Measurements from ENCODE around the gene LYL1.

The LYL1 gene

DNA sequence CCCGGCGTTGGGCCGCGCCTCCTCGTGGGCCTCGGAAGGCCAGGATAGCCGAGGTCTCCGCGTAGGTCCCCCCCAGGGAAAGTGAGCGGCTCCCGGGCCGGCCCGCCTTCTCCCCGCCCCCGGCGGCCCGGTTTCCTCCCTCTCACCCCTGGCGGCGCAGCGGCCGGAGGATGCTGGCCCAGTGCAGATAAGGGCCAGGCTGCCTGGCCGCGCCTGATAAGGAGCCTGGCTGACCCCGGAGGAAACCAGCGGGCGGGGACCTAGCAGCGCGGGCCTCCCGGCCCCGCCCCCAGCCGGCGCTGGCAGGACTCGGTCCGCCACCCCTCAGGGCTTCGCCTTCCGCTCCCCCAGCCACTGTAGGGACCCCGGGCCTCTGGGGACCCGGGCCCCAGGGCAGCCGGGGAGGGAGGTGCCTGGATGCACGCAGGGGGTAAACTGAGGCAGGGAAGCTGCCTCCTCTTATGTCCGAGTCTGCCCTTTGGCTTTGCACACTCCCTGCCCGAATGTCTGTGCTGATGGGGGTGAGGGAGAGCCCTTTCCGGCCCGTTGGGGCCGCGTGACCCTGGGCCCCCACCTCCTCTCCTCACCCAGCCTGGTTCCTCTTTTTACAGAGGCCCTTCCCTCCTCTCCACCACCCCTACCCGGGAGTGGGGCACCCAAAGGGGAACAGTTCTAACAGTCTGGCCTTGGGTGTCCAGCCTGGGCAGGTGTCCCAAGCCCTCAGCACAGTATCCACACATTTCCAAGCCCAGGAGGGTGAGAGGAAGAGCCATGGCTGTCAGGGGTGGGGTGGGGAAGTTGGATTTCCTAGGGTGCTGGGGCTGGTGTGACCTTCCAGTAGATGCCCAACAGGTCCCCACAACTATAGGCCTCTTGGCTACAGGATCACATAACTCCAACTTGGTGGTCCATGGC is at the start of gene LYL1:
Gene LYL1, minus strand, starts transcription at position 193 of the 915 bp plus-strand sequence. CDS start 1,687 bp downstream, outside the sequence.
- H3K4me3 ChIP-seq (replicated peaks; ENCODE audit: low read depth, low read length) = peak within 1 kb of the TSS; percentile 68
- peak; percentile 91 for DNase-seq (ENCODE audit: extremely low read depth, insufficient read length)
- TF ChIP-seq, protein P1, sequence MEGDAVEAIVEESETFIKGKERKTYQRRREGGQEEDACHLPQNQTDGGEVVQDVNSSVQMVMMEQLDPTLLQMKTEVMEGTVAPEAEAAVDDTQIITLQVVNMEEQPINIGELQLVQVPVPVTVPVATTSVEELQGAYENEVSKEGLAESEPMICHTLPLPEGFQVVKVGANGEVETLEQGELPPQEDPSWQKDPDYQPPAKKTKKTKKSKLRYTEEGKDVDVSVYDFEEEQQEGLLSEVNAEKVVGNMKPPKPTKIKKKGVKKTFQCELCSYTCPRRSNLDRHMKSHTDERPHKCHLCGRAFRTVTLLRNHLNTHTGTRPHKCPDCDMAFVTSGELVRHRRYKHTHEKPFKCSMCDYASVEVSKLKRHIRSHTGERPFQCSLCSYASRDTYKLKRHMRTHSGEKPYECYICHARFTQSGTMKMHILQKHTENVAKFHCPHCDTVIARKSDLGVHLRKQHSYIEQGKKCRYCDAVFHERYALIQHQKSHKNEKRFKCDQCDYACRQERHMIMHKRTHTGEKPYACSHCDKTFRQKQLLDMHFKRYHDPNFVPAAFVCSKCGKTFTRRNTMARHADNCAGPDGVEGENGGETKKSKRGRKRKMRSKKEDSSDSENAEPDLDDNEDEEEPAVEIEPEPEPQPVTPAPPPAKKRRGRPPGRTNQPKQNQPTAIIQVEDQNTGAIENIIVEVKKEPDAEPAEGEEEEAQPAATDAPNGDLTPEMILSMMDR (IDR thresholded peaks at IDR 0.05; ENCODE audit: insufficient read depth, low read length, poor library complexity, severe bottlenecking) = no peak
- peaks cover 2% of the 10 kb centered on the region; the same call in 1 of the 2 replicates for H3K36me3 ChIP-seq (ENCODE audit: control insufficient read depth, insufficient read depth, low read length)
- no peaks in the 10 kb centered on the region for H3K27me3 ChIP-seq (replicated peaks; ENCODE audit: control insufficient read depth, insufficient read depth, low read length)

- no peaks in the 10 kb centered on the region; the same call in none of the 2 replicates for H3K36me3 ChIP-seq (ENCODE audit: control insufficient read depth, insufficient read depth, low read length)
- peak; percentile 94 for DNase-seq (ENCODE audit: extremely low read depth, insufficient read length)
- no peaks in the 10 kb centered on the region for H3K27me3 ChIP-seq (replicated peaks; ENCODE audit: control insufficient read depth, insufficient read depth, low read length)
- peak overlapping the region; percentile 97 for H3K4me3 ChIP-seq (replicated peaks; ENCODE audit: low read depth, low read length)
- TF ChIP-seq, protein P1 (IDR thresholded peaks at IDR 0.05; ENCODE audit: insufficient read depth, low read length, poor library complexity, severe bottlenecking) = no peak
Observed at GRCh38 chr19:13151605-13152355, 49.1 kb upstream of the LYL1 start.

DNA sequence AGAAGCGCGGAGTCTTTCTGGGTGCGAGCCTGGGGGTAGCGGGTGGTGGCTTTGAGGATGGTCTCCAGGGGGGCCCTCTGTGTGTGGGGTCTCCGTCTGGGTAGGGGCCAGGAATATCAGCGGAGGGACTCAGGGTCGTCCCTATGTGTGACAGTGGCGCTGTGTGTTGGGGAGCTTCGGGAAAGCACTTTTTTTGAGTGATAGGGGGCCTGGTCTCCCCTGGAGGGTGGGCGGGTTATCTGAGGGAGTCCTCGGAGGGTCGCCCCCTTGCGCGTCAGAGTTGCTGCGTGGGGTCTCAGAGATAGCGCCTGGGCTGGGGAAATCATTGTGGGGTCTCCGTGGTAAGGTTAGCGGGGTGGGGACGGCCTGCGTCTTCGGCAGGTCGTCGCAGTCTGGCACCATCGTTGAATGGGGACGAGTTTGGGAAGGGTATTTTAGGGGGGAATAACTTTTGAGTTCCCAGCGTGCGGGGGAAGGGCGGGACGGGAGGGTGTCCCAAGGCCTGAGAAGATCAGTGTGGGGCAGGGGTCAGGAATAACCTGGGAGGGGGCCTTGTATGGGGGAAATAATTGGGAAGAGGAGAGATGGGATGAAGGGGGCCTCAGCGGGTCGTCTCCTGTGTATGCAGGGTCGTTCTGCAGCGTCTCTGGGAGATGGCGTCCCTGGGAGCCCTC is 48.4 kb upstream of the LYL1 start:
- peak; percentile 45 for DNase-seq (ENCODE audit: extremely low read depth, insufficient read length)
- Histone ChIP-seq H3K27me3 (replicated peaks; ENCODE audit: control insufficient read depth, insufficient read depth, low read length) (no peaks in the 10 kb centered on the region), H3K36me3 (ENCODE audit: control insufficient read depth, insufficient read depth, low read length) (no peaks in the 10 kb centered on the region; the same call in none of the 2 replicates), H3K4me3 (replicated peaks; ENCODE audit: low read depth, low read length) (peak overlapping the region; percentile 97)
- TF ChIP-seq, protein P1 (IDR thresholded peaks at IDR 0.05; ENCODE audit: insufficient read depth, low read length, poor library complexity, severe bottlenecking) = no peak

GRCh38 chr19:13150187-13150930 is 47.7 kb upstream of the LYL1 start, which contains the start of the genes IER2 and STX10:
Gene IER2, plus strand, starts transcription at chr19:13150411. Its CDS starts 2,776 bp downstream, at chr19:13153187.
Gene STX10, minus strand, starts transcription at chr19:13150375. Its CDS starts 202 bp downstream, at chr19:13150173.
- Histone ChIP-seq H3K4me3 (replicated peaks; ENCODE audit: low read depth, low read length) (peak within 1 kb of the TSS; percentile 97), H3K27me3 (replicated peaks; ENCODE audit: control insufficient read depth, insufficient read depth, low read length) (no peaks in the 10 kb centered on the region), H3K36me3 (ENCODE audit: control insufficient read depth, insufficient read depth, low read length) (no peaks in the 10 kb centered on the region; the same call in none of the 2 replicates)
- TF ChIP-seq, protein P1 (IDR thresholded peaks at IDR 0.05; ENCODE audit: insufficient read depth, low read length, poor library complexity, severe bottlenecking) = peak; percentile 58
- DNase-seq (ENCODE audit: extremely low read depth, insufficient read length) = peak; percentile 89

All from GM06990 (cell line).